Measurements from ENCODE around the gene FOXP1. TPM values are rescaled to one million over a fixed set of nuclear protein-coding genes. Genes with fewer than 3 reads are reported as not detected.
A peak's percentile ranks its signal among the peaks of the same experiment; 100 is the strongest.

Gene FOXP1
- total and polyA plus RNA-seq, 2 of the 13 experiments (the other 11 are each of a cell fraction or from before 2014, with no cell fraction given): 40.4 to 59.0 TPM

DNA sequence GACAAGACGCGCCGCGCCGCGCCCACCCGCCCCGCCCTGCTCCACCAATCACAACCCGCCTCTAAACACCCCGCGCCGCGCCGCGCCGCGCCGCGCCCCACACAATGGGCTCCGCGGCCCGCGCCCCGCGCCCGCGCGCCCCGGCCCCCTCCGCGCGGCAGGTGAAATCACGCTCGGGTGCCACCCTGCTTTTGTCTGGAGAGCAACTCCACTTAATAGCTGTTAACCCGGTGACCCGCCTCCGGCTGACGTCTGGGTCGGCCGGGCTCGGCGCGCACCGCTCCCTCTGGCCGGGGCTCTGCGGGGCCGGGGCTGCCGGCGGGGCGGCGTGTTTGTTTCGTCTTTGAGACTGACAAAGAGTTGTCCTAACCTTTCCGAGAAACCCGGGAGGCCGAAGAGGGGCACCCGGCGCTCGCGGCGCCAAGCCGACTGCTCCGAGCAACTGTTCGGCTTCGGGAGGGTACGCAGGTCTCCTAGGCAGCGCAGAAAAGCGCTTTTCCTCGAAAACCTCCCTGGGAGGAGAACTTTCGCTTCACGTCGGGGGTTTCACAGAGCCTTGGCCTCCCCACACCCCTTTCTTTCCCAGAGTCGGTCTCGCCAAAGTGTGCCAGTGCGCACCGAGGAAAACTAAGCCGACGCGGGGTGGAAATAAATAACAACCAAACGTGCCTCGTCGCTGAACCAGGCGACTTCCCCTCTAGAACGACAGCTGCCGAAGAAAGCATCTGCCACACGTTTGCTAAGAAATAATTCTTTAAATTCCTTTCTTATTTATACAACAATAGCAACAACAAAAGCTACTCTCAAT is 518.4 kb downstream of the FOXP1 start (continued):
- TF ChIP-seq, protein P1, sequence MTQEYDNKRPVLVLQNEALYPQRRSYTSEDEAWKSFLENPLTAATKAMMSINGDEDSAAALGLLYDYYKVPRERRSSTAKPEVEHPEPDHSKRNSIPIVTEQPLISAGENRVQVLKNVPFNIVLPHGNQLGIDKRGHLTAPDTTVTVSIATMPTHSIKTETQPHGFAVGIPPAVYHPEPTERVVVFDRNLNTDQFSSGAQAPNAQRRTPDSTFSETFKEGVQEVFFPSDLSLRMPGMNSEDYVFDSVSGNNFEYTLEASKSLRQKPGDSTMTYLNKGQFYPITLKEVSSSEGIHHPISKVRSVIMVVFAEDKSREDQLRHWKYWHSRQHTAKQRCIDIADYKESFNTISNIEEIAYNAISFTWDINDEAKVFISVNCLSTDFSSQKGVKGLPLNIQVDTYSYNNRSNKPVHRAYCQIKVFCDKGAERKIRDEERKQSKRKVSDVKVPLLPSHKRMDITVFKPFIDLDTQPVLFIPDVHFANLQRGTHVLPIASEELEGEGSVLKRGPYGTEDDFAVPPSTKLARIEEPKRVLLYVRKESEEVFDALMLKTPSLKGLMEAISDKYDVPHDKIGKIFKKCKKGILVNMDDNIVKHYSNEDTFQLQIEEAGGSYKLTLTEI (CRISPR knock-in tag; conservative IDR thresholded peaks at IDR 0.05): no peak
- no peak for TF ChIP-seq ETV6 (CRISPR knock-in tag; conservative IDR thresholded peaks at IDR 0.05)
- peak; percentile 27 for TF ChIP-seq RBM22 (optimal IDR thresholded peaks at IDR 0.05; ENCODE audit: low read length)
- TF ChIP-seq NR1H2 (CRISPR knock-in tag; IDR thresholded peaks at IDR 0.05; ENCODE audit: borderline replicate concordance, low read depth): no peak
- TF ChIP-seq, protein P2, sequence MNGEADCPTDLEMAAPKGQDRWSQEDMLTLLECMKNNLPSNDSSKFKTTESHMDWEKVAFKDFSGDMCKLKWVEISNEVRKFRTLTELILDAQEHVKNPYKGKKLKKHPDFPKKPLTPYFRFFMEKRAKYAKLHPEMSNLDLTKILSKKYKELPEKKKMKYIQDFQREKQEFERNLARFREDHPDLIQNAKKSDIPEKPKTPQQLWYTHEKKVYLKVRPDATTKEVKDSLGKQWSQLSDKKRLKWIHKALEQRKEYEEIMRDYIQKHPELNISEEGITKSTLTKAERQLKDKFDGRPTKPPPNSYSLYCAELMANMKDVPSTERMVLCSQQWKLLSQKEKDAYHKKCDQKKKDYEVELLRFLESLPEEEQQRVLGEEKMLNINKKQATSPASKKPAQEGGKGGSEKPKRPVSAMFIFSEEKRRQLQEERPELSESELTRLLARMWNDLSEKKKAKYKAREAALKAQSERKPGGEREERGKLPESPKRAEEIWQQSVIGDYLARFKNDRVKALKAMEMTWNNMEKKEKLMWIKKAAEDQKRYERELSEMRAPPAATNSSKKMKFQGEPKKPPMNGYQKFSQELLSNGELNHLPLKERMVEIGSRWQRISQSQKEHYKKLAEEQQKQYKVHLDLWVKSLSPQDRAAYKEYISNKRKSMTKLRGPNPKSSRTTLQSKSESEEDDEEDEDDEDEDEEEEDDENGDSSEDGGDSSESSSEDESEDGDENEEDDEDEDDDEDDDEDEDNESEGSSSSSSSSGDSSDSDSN (CRISPR knock-in tag; IDR thresholded peaks at IDR 0.05): peak; percentile 17; the same call in 1 of the 2 replicates
- no peak for TF ChIP-seq GTF3A (CRISPR knock-in tag; conservative IDR thresholded peaks at IDR 0.05)
- TF ChIP-seq RBFOX2 (IDR thresholded peaks at IDR 0.05; ENCODE audit: low read depth, low read length): peak; percentile 83
- no peak for TF ChIP-seq SRSF4 (IDR thresholded peaks at IDR 0.05; ENCODE audit: low read depth, low read length, poor library complexity, severe bottlenecking)
- peak; percentile 51 for TF ChIP-seq SAP130 (CRISPR knock-in tag; IDR thresholded peaks at IDR 0.05; ENCODE audit: low read depth)
- TF ChIP-seq MAFK (conservative IDR thresholded peaks at IDR 0.05 in 1 of 2, IDR thresholded peaks at IDR 0.05 in 1 of 2; ENCODE audit: low read length in 2 of 2): no peak
- no peak for TF ChIP-seq ZFP36L1 (CRISPR knock-in tag; IDR thresholded peaks at IDR 0.05)
- TF ChIP-seq POLR2A (IDR thresholded peaks at IDR 0.05; ENCODE audit: insufficient read depth in 1 of 2, low read depth in 2 of 2, low read length in 2 of 2): peak in 1 of 2 experiments; percentile 28; a peak in 1 of 4 replicates
- TF ChIP-seq, protein P3, sequence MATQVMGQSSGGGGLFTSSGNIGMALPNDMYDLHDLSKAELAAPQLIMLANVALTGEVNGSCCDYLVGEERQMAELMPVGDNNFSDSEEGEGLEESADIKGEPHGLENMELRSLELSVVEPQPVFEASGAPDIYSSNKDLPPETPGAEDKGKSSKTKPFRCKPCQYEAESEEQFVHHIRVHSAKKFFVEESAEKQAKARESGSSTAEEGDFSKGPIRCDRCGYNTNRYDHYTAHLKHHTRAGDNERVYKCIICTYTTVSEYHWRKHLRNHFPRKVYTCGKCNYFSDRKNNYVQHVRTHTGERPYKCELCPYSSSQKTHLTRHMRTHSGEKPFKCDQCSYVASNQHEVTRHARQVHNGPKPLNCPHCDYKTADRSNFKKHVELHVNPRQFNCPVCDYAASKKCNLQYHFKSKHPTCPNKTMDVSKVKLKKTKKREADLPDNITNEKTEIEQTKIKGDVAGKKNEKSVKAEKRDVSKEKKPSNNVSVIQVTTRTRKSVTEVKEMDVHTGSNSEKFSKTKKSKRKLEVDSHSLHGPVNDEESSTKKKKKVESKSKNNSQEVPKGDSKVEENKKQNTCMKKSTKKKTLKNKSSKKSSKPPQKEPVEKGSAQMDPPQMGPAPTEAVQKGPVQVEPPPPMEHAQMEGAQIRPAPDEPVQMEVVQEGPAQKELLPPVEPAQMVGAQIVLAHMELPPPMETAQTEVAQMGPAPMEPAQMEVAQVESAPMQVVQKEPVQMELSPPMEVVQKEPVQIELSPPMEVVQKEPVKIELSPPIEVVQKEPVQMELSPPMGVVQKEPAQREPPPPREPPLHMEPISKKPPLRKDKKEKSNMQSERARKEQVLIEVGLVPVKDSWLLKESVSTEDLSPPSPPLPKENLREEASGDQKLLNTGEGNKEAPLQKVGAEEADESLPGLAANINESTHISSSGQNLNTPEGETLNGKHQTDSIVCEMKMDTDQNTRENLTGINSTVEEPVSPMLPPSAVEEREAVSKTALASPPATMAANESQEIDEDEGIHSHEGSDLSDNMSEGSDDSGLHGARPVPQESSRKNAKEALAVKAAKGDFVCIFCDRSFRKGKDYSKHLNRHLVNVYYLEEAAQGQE (IDR thresholded peaks at IDR 0.05; ENCODE audit: borderline replicate concordance in 1 of 2, low read depth in 1 of 2, low read length in 2 of 2): 0 out of 4 replicates have a peak, but pooled peaks of 1 of the 2 experiments have one; percentile 7
- peak; percentile 19; the same call in 1 of the 2 replicates for TF ChIP-seq FOXO1 (CRISPR knock-in tag; IDR thresholded peaks at IDR 0.05)
- peak; percentile 96 for TF ChIP-seq ZNF556 (CRISPR knock-in tag; IDR thresholded peaks at IDR 0.05; ENCODE audit: borderline replicate concordance)
- TF ChIP-seq AGO2 (optimal IDR thresholded peaks at IDR 0.05; ENCODE audit: low read depth, low read length): peak; percentile 78
- TF ChIP-seq, protein P4, sequence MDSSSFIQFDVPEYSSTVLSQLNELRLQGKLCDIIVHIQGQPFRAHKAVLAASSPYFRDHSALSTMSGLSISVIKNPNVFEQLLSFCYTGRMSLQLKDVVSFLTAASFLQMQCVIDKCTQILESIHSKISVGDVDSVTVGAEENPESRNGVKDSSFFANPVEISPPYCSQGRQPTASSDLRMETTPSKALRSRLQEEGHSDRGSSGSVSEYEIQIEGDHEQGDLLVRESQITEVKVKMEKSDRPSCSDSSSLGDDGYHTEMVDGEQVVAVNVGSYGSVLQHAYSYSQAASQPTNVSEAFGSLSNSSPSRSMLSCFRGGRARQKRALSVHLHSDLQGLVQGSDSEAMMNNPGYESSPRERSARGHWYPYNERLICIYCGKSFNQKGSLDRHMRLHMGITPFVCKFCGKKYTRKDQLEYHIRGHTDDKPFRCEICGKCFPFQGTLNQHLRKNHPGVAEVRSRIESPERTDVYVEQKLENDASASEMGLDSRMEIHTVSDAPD (CRISPR knock-in tag; IDR thresholded peaks at IDR 0.05): 0 out of 2 replicates have a peak, but pooled peaks have one; percentile 34
- peak; percentile 31; the same call in 1 of the 2 replicates for TF ChIP-seq ZNF501 (CRISPR knock-in tag; IDR thresholded peaks at IDR 0.05)
- TF ChIP-seq KDM2A (CRISPR knock-in tag; IDR thresholded peaks at IDR 0.05; ENCODE audit: borderline replicate concordance, low read depth): peak; percentile 20; the same call in 1 of the 2 replicates
